Kidney (tissue), 14 donors: ENCODE data around the gene ZSWIM7. TPM values are rescaled to one million over a fixed set of nuclear protein-coding genes. Genes with fewer than 3 reads are reported as not detected.
"Not testable (repeated sequence)": the region's sequence is repeated elsewhere in the genome, so short reads cannot be mapped to it uniquely, and the experiment has no call there.

ENCODE experiments used
- DNase-seq, 5 donors: peaks; one replicate each; pipeline ENCODE4 v3.0.0-alpha.2; 2013 to 2020
- FAIRE-seq: peaks from 2 replicates; lab custom pipeline; 2012; peaks lifted over from hg19 to GRCh38; lab: Jason Lieb, UNC
- H3K27ac ChIP-seq, 2 donors: one replicate each; pipeline ENCODE4 v1.7.0; 2013; ENCODE audit warnings: low read depth in 2 of 2, low read length in 2 of 2, inconsistent platforms in 1 of 2
- H3K27me3 ChIP-seq: one replicate; pipeline ENCODE4 v1.7.1; 2013; ENCODE audit warnings: low read length, inconsistent platforms; ENCODE audit not compliant: control insufficient read depth, insufficient read depth
- H3K36me3 ChIP-seq, 3 donors: one replicate each; pipeline versions ENCODE4 v1.7.0 to v1.7.1; 2013; ENCODE audit warnings: low read length in 3 of 3, control low read depth in 1 of 3, inconsistent platforms in 1 of 3; ENCODE audit not compliant: insufficient read depth in 3 of 3, control insufficient read depth in 2 of 3
- H3K4me1 ChIP-seq, 3 donors: one replicate each; pipeline versions ENCODE4 v1.7.0 to v1.7.1; 2013; ENCODE audit warnings: low read length in 3 of 3, inconsistent platforms in 1 of 3, low read depth in 1 of 3; ENCODE audit not compliant: control insufficient read depth in 2 of 3, insufficient read depth in 2 of 3
- H3K4me3 ChIP-seq, 3 donors: one replicate each; pipeline versions ENCODE4 v1.7.0 to v1.8.1; 2013; ENCODE audit warnings: low read length in 3 of 3, control low read depth in 1 of 3, inconsistent platforms in 1 of 3
- H3K9ac ChIP-seq, 3 donors: one replicate each; pipeline versions ENCODE4 v1.7.0 to v1.7.1; 2013; ENCODE audit warnings: low read length in 3 of 3, control low read depth in 1 of 3, inconsistent platforms in 1 of 3
- H3K9me3 ChIP-seq, 3 donors: one replicate each; pipeline versions ENCODE4 v1.7.0 to v1.7.1; 2013; ENCODE audit warnings: low read length in 3 of 3, control low read depth in 1 of 3, inconsistent platforms in 1 of 3; ENCODE audit not compliant: control insufficient read depth in 2 of 3, insufficient read depth in 1 of 3
- CTCF ChIP-seq: IDR thresholded peaks from 3 replicates; pipeline ENCODE4 v1.5.1; 2012; ENCODE audit warnings: mild to moderate bottlenecking, moderate library complexity, borderline replicate concordance; ENCODE audit not compliant: insufficient read depth; ENCODE audit errors: extremely low read depth
- intact Hi-C: fragments of 100-400 bp; cut with DNase I; formaldehyde crosslinking; loops from one replicate; pipeline ENCODE4 v1.11.1; 2022
- polyA plus RNA-seq: library from polyadenylated mRNA; stranded (reverse); fragments of 350-450 nt; fragmentation: Illumina TruSeq; extraction: RNeasy Lipid Tissue Mini Kit (QIAGEN cat#74804); gene quantifications from one replicate; pipeline ENCODE4 v1.2.3, GENCODE V29; 2014; ENCODE audit warnings: low read depth, low replicate concordance; ENCODE audit not compliant: insufficient read depth
- total RNA-seq: library from RNA; stranded (reverse); fragmentation: NEBNext Ultra II Directional; extraction: Animal tissue kit (Norgen Biotek cat#: 25700); gene quantifications from one replicate; pipeline ENCODE4 v1.2.1, GENCODE V29; 2021
- donor health status: control.
- donor health status: control.
- donor health status: control.
- donor health status: control.
- donor health status: control.
- donor health status: DM: yes; HTN: yes; CAD: no.
- donor health status: Normal renal cell carcinoma (clear cell type).

ZSWIM7 gene
- total and polyA plus RNA-seq, 2 donors from 2014 or later = 21.0 to 66.7 TPM

- H3K4me1 ChIP-seq = no peaks in the 10 kb centered on the region
- intact Hi-C loops = no loop called here
- DNase-seq (no peak), FAIRE-seq (no peak)
- TF ChIP-seq CTCF = no peak
- no peaks in the 10 kb centered on the region for H3K27me3 ChIP-seq
- H3K4me3 ChIP-seq = no peak overlapping the region
- H3K9ac ChIP-seq = no peak overlapping the region
- no peaks in the 10 kb centered on the region for H3K9me3 ChIP-seq
- no peak overlapping the region for H3K27ac ChIP-seq
- peaks cover 0 to 34% (median 30%) of the 10 kb centered on the region in 3 donors for H3K36me3 ChIP-seq
Observed at GRCh38 chr17:15981208-15981607, 18.3 kb downstream of the ZSWIM7 start.

GRCh38 chr17:15979013-15979412 lies 20.5 kb downstream of the ZSWIM7 start:
- H3K9me3 ChIP-seq, H3K4me3 ChIP-seq, intact Hi-C loops, DNase-seq, H3K9ac ChIP-seq, FAIRE-seq, H3K4me1 ChIP-seq, H3K27me3 ChIP-seq, H3K27ac ChIP-seq: not testable (repeated sequence)
- peaks cover 0 to 24% (median 23%) of the 10 kb centered on the region in 3 donors for H3K36me3 ChIP-seq

- Histone ChIP-seq H3K9me3 (no peaks in the 10 kb centered on the region), H3K9ac (no peak overlapping the region), H3K4me3 (no peak overlapping the region), H3K27ac (no peak overlapping the region), H3K27me3 (no peaks in the 10 kb centered on the region), H3K36me3 (peaks cover 0 to 21% (median 20%) of the 10 kb centered on the region in 3 donors), H3K4me1 (no peaks in the 10 kb centered on the region)
- intact Hi-C loops = no loop called here
- TF ChIP-seq CTCF = no peak
- DNase-seq = no peak
- FAIRE-seq = no peak
Observed at GRCh38 chr17:15978606-15979005, 20.9 kb downstream of the ZSWIM7 start.

GRCh38 chr17:15977894-15978293 lies 21.6 kb downstream of the ZSWIM7 start:
- Histone ChIP-seq H3K27me3 (no peaks in the 10 kb centered on the region), H3K27ac (no peak overlapping the region), H3K36me3 (peaks cover 0 to 21% (median 20%) of the 10 kb centered on the region in 3 donors), H3K4me3 (no peak overlapping the region), H3K4me1 (no peaks in the 10 kb centered on the region), H3K9ac (no peak overlapping the region), H3K9me3 (no peaks in the 10 kb centered on the region)
- intact Hi-C loops = no loop called here
- no peak for TF ChIP-seq CTCF
- DNase-seq (no peak), FAIRE-seq (no peak)
